Esophagus squamous epithelium (tissue), 4 donors: ENCODE results near the gene AFF3.
"Not testable (repeated sequence)": the region's sequence is repeated elsewhere in the genome, so short reads cannot be mapped to it uniquely, and the experiment has no call there.

Experiments
- POLR2A ChIP-seq, 4 donors: fragments of 450-650 bp; IDR thresholded peaks; one replicate each; pipeline ENCODE4 v1.6.1; 2017; ENCODE audit warnings: antibody characterized with exemption in 4 of 4, mild to moderate bottlenecking in 4 of 4, moderate library complexity in 3 of 4
- TF ChIP-seq, protein P1 (sequence below), 6 experiments: fragments of 450-650 bp in 4 of 6; fragments of 200-600 bp in 2 of 6; sonication (generic) in 2 of 6; IDR thresholded peaks; one replicate each; pipeline ENCODE4 v1.5.1; 2016 to 2019; ENCODE audit warnings: antibody characterized with exemption in 6 of 6, mild to moderate bottlenecking in 4 of 6, moderate library complexity in 4 of 6

DNA sequence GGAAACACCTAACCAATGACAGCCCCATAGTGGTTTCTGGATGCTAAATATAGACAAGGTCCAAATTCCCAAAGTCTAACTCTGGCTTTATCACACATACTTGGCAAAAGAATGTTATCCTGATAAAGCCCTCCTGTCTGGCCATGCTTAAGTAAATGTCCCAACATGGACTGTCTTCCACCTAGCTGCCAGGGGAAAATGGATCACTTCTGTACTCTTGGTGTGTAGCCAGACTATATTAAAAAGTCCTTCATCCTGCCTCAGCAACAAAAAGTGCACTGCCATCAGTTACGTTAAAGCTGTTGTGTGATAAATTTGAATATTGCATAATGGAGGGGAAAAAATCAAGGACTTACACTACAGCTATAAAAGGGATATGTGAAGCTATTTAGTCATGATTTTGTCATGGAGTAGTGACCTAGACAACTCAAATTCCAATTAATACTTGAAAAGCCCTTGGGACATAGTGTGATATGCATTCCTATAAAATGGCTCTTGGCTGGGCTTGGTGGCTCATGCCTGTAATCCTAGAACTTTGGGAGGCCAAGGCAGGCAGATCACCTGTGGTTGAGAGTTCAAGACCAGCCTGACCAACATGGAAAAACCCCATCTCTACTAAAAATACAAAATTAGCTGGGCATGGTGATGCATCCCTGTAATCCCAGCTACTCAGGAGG, 60.0 kb downstream of the AFF3 start:
- TF ChIP-seq, protein P1, sequence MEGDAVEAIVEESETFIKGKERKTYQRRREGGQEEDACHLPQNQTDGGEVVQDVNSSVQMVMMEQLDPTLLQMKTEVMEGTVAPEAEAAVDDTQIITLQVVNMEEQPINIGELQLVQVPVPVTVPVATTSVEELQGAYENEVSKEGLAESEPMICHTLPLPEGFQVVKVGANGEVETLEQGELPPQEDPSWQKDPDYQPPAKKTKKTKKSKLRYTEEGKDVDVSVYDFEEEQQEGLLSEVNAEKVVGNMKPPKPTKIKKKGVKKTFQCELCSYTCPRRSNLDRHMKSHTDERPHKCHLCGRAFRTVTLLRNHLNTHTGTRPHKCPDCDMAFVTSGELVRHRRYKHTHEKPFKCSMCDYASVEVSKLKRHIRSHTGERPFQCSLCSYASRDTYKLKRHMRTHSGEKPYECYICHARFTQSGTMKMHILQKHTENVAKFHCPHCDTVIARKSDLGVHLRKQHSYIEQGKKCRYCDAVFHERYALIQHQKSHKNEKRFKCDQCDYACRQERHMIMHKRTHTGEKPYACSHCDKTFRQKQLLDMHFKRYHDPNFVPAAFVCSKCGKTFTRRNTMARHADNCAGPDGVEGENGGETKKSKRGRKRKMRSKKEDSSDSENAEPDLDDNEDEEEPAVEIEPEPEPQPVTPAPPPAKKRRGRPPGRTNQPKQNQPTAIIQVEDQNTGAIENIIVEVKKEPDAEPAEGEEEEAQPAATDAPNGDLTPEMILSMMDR (IDR thresholded peaks at IDR 0.05), result not testable (repeated sequence)
- not testable (repeated sequence) for TF ChIP-seq POLR2A (IDR thresholded peaks at IDR 0.05)
